Fibroblast of lung (primary cell): ENCODE data around the gene BZW2.

ENCODE experiments used
- CTCF ChIP-seq, 2 donors: IDR thresholded peaks in 1 of 2; conservative IDR thresholded peaks in 1 of 2; 1 replicate in 1 of 2; 2 replicates in 1 of 2; pipeline ENCODE4 v1.5.1; 2011 to 2012; ENCODE audit warnings: low read length in 2 of 2, control low read depth in 1 of 2, inconsistent platforms in 1 of 2, low read depth in 1 of 2, mild to moderate bottlenecking in 1 of 2
- EZH2 ChIP-seq: IDR thresholded peaks from 2 replicates; pipeline ENCODE4 v1.5.1; 2012; ENCODE audit warnings: low read length, control low read depth, mild to moderate bottlenecking; ENCODE audit errors: missing control alignments

- TF ChIP-seq EZH2 (no peak), CTCF (conservative IDR thresholded peaks at IDR 0.05 in 1 of 2, IDR thresholded peaks at IDR 0.05 in 1 of 2; ENCODE audit: low read depth in 1 of 2, low read length in 2 of 2) (no peak)
These were observed 39.3 kb upstream of the BZW2 start for GRCh38 chr7:16606704-16607103.
